Measurements from ENCODE around the gene MOBP. TPM values are rescaled to one million over a fixed set of nuclear protein-coding genes. Genes with fewer than 3 reads are reported as not detected.

MOBP gene
- total RNA-seq, 1 donor from 2014 or later = 0.13 TPM

DNA sequence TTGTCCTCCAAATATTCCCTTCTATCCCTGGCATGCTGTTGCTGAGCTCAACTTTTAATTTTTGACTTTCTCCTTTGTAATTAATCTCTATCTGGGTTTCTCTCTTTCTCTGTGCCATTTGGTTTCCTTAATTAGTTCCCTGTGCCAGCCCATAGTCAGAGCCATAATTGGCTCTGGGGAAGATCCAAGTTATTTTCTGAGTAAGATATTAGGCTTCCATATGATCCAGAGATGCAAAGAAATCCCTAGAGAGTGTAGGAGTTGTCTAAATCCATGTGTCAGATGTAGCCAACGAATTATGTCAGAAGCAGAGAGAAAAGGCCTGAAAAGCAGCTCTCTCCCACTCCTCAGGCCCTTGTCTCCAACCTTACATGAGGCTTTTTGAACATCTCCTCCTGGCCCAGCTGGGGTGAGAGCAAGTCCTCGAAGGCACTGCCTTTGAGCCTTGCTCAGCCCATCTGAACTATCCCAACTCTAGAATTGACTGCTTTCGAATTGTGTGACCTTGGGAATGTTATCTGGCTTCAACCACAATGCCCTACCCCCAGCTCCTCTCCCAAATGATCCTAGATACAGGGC lies 46.4 kb downstream of the MOBP start:
- ATAC-seq (ENCODE audit: low read depth) (no peak), DNase-seq (no peak)
- no peaks in the 10 kb centered on the region for H3K4me1 Mint-ChIP-seq
- TF ChIP-seq, protein P1, sequence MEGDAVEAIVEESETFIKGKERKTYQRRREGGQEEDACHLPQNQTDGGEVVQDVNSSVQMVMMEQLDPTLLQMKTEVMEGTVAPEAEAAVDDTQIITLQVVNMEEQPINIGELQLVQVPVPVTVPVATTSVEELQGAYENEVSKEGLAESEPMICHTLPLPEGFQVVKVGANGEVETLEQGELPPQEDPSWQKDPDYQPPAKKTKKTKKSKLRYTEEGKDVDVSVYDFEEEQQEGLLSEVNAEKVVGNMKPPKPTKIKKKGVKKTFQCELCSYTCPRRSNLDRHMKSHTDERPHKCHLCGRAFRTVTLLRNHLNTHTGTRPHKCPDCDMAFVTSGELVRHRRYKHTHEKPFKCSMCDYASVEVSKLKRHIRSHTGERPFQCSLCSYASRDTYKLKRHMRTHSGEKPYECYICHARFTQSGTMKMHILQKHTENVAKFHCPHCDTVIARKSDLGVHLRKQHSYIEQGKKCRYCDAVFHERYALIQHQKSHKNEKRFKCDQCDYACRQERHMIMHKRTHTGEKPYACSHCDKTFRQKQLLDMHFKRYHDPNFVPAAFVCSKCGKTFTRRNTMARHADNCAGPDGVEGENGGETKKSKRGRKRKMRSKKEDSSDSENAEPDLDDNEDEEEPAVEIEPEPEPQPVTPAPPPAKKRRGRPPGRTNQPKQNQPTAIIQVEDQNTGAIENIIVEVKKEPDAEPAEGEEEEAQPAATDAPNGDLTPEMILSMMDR (IDR thresholded peaks at IDR 0.05) = no peak
- no peak overlapping the region for H3K27ac Mint-ChIP-seq
- no peak overlapping the region for H3K4me3 Mint-ChIP-seq
- peaks cover 12% of the 10 kb centered on the region for H3K27me3 Mint-ChIP-seq
- intact Hi-C loops (cut with micrococcal nuclease) = no loop called here
- no peaks in the 10 kb centered on the region for H3K9me3 Mint-ChIP-seq
- POLR2A ChIA-PET = no interaction called here
- H3K36me3 Mint-ChIP-seq (ENCODE audit: low read depth) = no peaks in the 10 kb centered on the region
- CTCF ChIA-PET = no interaction called here

DNA sequence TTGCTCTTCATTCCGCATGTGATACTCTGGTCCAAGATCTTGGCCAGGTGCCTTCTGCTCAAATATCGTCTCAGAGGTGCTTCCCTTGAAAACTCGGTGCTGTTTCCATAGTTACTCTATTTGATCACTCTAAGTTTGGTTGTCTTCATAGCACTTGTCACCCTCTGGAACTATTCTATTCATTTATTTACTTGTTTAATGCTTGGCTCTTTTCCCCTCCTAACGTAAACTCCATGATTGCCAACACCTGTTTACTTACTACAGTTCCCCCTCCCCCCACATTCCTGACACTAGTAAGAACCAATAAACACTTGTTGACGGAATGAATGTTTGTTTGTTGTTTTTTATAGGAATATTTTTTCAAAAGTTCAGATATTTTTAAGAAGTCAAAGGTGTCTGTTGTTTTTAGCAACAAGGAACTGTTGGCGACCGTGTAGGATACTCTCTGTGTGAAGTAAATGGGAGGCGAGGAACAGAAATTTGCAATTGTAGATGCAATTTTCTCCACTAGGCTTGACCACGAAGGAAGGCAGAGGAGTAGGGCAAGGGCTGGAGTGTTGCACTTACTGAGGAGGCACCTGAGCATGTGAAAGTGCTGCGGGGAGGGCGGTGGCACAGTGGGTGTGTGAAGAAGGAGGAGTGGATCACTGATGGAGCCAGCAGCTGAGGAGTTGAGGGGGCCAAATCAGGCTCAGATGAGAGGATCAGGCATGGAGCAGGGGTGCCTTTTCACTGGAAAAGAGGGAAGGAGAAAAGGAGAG lies 48.4 kb downstream of the MOBP start:
- no peaks in the 10 kb centered on the region for H3K9me3 Mint-ChIP-seq
- no peaks in the 10 kb centered on the region for H3K36me3 Mint-ChIP-seq (ENCODE audit: low read depth)
- DNase-seq (no peak), ATAC-seq (ENCODE audit: low read depth) (no peak)
- H3K27me3 Mint-ChIP-seq = peaks cover 14% of the 10 kb centered on the region
- no peak overlapping the region for H3K27ac Mint-ChIP-seq
- ChIA-PET POLR2A (no interaction called here), CTCF (no interaction called here)
- TF ChIP-seq, protein P1 (IDR thresholded peaks at IDR 0.05) = no peak
- intact Hi-C loops (cut with micrococcal nuclease) = no loop called here
- H3K4me3 Mint-ChIP-seq = no peak overlapping the region
- H3K4me1 Mint-ChIP-seq = no peaks in the 10 kb centered on the region

DNA sequence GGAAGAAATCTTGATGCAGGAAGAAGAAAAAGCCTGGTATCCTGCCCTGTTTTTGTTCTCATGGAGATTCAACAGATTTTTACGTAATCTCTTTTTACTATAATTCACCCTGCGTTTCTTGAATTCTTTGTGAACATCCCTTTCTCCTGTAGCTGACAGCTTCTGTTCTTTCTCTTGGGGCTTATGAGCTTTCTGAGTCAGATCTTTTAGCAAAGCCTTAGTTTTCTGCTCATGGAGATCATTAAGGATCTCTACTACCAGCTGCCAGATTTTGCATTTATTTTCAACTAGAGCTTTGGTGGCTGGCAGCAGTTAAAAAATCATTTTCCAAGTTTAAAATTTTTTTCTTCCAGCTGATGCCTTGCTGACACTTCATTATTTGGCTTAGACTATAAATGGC lies 51.6 kb downstream of the MOBP start:
- H3K27ac Mint-ChIP-seq = no peak overlapping the region
- H3K36me3 Mint-ChIP-seq (ENCODE audit: low read depth) = no peaks in the 10 kb centered on the region
- peaks cover 12% of the 10 kb centered on the region for H3K27me3 Mint-ChIP-seq
- TF ChIP-seq, protein P1 (IDR thresholded peaks at IDR 0.05) = no peak
- no peaks in the 10 kb centered on the region for H3K4me1 Mint-ChIP-seq
- intact Hi-C loops (cut with micrococcal nuclease) = no loop called here
- ATAC-seq (ENCODE audit: low read depth) (no peak), DNase-seq (no peak)
- H3K4me3 Mint-ChIP-seq = no peak overlapping the region
- peaks cover 3% of the 10 kb centered on the region for H3K9me3 Mint-ChIP-seq
- CTCF ChIA-PET = no interaction called here
- POLR2A ChIA-PET = no interaction called here

DNA sequence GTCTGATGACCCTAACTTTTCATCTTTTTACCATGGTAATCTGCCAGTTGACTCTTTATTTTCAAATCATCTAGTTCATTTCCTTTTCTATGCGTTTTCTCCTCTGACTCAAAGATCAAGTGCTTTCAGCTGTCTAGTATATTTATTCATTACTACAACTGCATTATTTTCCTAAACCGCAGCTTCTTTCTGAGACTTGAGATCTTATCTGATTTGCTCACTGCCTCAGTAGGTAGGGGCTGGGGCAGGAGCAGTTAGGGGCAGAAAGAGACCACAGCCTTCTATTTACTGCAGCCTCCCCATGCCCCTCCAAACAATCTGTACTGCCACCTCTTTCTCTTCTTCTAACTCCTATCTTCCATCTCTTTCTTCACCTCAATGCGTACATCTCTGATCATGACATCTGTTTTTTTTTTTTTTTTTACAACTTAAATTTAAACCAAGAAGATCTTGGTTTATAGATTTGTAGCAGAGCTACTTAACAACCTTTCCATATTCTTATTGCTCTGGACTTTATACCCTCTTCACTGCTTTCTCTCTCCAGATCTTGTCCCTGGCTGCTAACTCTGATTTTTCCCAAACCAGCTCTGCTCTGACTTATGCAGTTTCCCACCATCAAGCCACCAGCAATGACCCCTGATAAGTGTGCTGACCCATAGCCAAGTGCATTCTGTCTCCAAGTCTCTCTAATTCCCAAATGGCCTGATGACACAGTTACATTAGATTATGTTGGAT lies 52.2 kb downstream of the MOBP start:
- Mint-ChIP-seq H3K9me3 (peaks cover 8% of the 10 kb centered on the region), H3K4me3 (no peak overlapping the region), H3K36me3 (ENCODE audit: low read depth) (no peaks in the 10 kb centered on the region), H3K4me1 (no peaks in the 10 kb centered on the region), H3K27me3 (peaks cover 9% of the 10 kb centered on the region), H3K27ac (no peak overlapping the region)
- intact Hi-C loops (cut with micrococcal nuclease) = no loop called here
- TF ChIP-seq, protein P1 (IDR thresholded peaks at IDR 0.05) = no peak
- ChIA-PET POLR2A (no interaction called here), CTCF (no interaction called here)
- ATAC-seq (ENCODE audit: low read depth) = no peak
- no peak for DNase-seq

DNA sequence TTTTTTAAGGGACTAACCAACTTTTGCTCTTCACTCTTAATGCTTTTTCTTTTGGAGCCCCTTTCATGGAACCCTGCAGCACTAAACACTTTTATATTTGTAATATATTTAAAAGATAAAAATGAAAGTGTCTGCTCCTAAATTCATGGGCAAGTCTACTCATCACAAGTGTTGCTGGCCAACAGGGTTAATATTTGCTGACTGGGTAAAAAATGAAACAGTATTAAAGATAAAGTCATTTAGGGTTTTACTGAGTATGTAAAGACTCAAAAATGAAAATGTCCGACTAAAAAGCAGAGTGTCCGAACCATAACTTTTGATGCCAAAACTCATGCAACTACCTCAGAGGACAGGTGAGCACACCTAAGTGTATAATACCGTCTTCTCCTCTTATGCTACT lies 54.0 kb downstream of the MOBP start:
- CTCF ChIA-PET = no interaction called here
- DNase-seq (no peak), ATAC-seq (ENCODE audit: low read depth) (no peak)
- no peak overlapping the region for H3K27ac Mint-ChIP-seq
- H3K4me1 Mint-ChIP-seq = no peaks in the 10 kb centered on the region
- intact Hi-C loops (cut with micrococcal nuclease) = no loop called here
- peaks cover 4% of the 10 kb centered on the region for H3K27me3 Mint-ChIP-seq
- peaks cover 8% of the 10 kb centered on the region for H3K9me3 Mint-ChIP-seq
- POLR2A ChIA-PET = no interaction called here
- H3K4me3 Mint-ChIP-seq = no peak overlapping the region
- TF ChIP-seq, protein P1 (IDR thresholded peaks at IDR 0.05) = no peak
- H3K36me3 Mint-ChIP-seq (ENCODE audit: low read depth) = no peaks in the 10 kb centered on the region

Measured in activated B cell treated with CpG ODN at 0.5 μM for 24 hours (primary cell).